ENCODE results near the gene PPFIBP2.

DNA sequence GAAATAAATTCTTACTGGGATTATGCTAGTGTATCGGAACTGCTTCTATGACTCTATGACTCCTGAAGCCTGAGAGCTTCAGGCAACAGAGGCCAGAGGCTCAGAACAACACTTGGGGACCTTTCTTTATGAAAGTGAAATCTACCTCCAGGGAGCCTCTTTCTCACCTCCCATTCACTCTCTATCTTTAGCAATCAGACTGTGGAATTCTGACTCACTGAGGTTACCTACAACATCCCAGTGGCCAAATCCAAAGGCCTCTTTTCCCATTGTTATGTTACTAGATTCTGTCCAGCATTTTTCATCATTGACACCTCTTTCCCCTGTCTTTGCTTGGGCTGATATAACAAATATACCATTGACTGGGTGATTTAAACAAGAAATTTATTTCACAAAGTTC lies 173.6 kb downstream of the PPFIBP2 start:
- no peak for TF ChIP-seq POLR2A (IDR thresholded peaks at IDR 0.05)
- TF ChIP-seq, protein P1, sequence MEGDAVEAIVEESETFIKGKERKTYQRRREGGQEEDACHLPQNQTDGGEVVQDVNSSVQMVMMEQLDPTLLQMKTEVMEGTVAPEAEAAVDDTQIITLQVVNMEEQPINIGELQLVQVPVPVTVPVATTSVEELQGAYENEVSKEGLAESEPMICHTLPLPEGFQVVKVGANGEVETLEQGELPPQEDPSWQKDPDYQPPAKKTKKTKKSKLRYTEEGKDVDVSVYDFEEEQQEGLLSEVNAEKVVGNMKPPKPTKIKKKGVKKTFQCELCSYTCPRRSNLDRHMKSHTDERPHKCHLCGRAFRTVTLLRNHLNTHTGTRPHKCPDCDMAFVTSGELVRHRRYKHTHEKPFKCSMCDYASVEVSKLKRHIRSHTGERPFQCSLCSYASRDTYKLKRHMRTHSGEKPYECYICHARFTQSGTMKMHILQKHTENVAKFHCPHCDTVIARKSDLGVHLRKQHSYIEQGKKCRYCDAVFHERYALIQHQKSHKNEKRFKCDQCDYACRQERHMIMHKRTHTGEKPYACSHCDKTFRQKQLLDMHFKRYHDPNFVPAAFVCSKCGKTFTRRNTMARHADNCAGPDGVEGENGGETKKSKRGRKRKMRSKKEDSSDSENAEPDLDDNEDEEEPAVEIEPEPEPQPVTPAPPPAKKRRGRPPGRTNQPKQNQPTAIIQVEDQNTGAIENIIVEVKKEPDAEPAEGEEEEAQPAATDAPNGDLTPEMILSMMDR (IDR thresholded peaks at IDR 0.05), result no peak

Measured in esophagus squamous epithelium (tissue), 4 donors.